Thoracic aorta (tissue), 2 donors: ENCODE results near the gene PROZ. TPM values are rescaled to one million over a fixed set of nuclear protein-coding genes. Genes with fewer than 3 reads are reported as not detected.

Experiments used
- ATAC-seq: fragments of 150-250 bp; one replicate; pipeline ENCODE4 v1.8.0; 2017; ENCODE audit warnings: low read depth; ENCODE audit not compliant: insufficient number of reproducible peaks, low FRiP score
- DNase-seq: peaks from one replicate; pipeline ENCODE4 v3.0.0-alpha.2; 2020; ENCODE audit warnings: low spot score
- H3K27ac ChIP-seq, 2 donors: fragments of 200-600 bp; sonication (generic); 1 replicate in 1 of 2; 2 replicates in 1 of 2; pipeline ENCODE4 v1.5.1; 2016; ENCODE audit warnings: mild to moderate bottlenecking in 2 of 2, moderate library complexity in 2 of 2
- H3K27me3 ChIP-seq: fragments of 200-600 bp; sonication (generic); replicated peaks from 2 replicates; pipeline ENCODE4 v1.6.0; 2016; ENCODE audit warnings: mild to moderate bottlenecking; ENCODE audit not compliant: insufficient read depth
- H3K36me3 ChIP-seq: fragments of 200-600 bp; sonication (generic); one replicate; pipeline ENCODE4 v1.5.1; 2016
- H3K4me1 ChIP-seq, 2 donors: fragments of 200-600 bp; sonication (generic); 1 replicate in 1 of 2; 2 replicates in 1 of 2; pipeline versions ENCODE4 v1.5.1 to v1.6.0; 2016; ENCODE audit warnings: low read depth in 2 of 2, mild to moderate bottlenecking in 1 of 2; ENCODE audit not compliant: control insufficient read depth in 1 of 2
- H3K4me3 ChIP-seq: fragments of 200-600 bp; sonication (generic); 2 replicates; pipeline ENCODE4 v1.5.1; 2016; ENCODE audit warnings: mild to moderate bottlenecking
- H3K9me3 ChIP-seq: fragments of 200-600 bp; sonication (generic); 2 replicates; pipeline ENCODE4 v1.5.1; 2016
- CTCF ChIP-seq: fragments of 200-600 bp; sonication (generic); IDR thresholded peaks from one replicate; pipeline ENCODE4 v1.5.1; 2019; ENCODE audit warnings: antibody characterized with exemption
- total RNA-seq, 2 donors: library from RNA; depleted of rRNA; stranded (reverse); fragments of >200 nt; gene quantifications; one replicate each; pipeline versions ENCODE4 v1.1.0 to v1.2.3, GENCODE V29; 2016

Gene PROZ
- total RNA-seq, 2 donors from 2014 or later = not detected

- TF ChIP-seq CTCF = no peak
- Histone ChIP-seq H3K36me3 (no peaks in the 10 kb centered on the region), H3K4me1 (no peaks in the 10 kb centered on the region), H3K27me3 (no peaks in the 10 kb centered on the region), H3K9me3 (no peaks in the 10 kb centered on the region), H3K4me3 (no peak overlapping the region), H3K27ac (no peak overlapping the region)
- DNase-seq (no peak), ATAC-seq (no peak)
Measured at GRCh38 chr13:113135281-113135760, 23.1 kb upstream of the PROZ start.

- no peak for DNase-seq
- Histone ChIP-seq H3K9me3 (no peaks in the 10 kb centered on the region), H3K4me3 (no peak overlapping the region), H3K27ac (no peak overlapping the region), H3K27me3 (no peaks in the 10 kb centered on the region), H3K36me3 (no peaks in the 10 kb centered on the region), H3K4me1 (no peaks in the 10 kb centered on the region)
- no peak for TF ChIP-seq CTCF
- no peak for ATAC-seq
Measured at GRCh38 chr13:113137691-113138298, 20.7 kb upstream of the PROZ start.

GRCh38 chr13:113138792-113139551, 19.5 kb upstream of the PROZ start:
- no peak overlapping the region for H3K27ac ChIP-seq
- H3K4me3 ChIP-seq = no peak overlapping the region
- H3K9me3 ChIP-seq = no peaks in the 10 kb centered on the region
- no peaks in the 10 kb centered on the region for H3K4me1 ChIP-seq
- H3K36me3 ChIP-seq = no peaks in the 10 kb centered on the region
- ATAC-seq = no peak
- no peak for DNase-seq
- H3K27me3 ChIP-seq = no peaks in the 10 kb centered on the region
- TF ChIP-seq CTCF = no peak

- ATAC-seq = no peak
- no peak for DNase-seq
- no peaks in the 10 kb centered on the region for H3K27me3 ChIP-seq
Measured at GRCh38 chr13:113139577-113139976, 18.9 kb upstream of the PROZ start.

More at GRCh38 chr13:113139577-113139976, 18.9 kb upstream of the PROZ start:
- H3K9me3 ChIP-seq = no peaks in the 10 kb centered on the region
- TF ChIP-seq CTCF = no peak
- H3K4me1 ChIP-seq = no peaks in the 10 kb centered on the region
- no peak overlapping the region for H3K27ac ChIP-seq
- no peaks in the 10 kb centered on the region for H3K36me3 ChIP-seq
- no peak overlapping the region for H3K4me3 ChIP-seq
